ENCODE measurements around the gene PRXL2A. TPM values are rescaled to one million over a fixed set of nuclear protein-coding genes. Genes with fewer than 3 reads are reported as not detected.

The PRXL2A gene
- total RNA-seq, 1 experiment from 2014 or later, result 47.1 TPM

DNA sequence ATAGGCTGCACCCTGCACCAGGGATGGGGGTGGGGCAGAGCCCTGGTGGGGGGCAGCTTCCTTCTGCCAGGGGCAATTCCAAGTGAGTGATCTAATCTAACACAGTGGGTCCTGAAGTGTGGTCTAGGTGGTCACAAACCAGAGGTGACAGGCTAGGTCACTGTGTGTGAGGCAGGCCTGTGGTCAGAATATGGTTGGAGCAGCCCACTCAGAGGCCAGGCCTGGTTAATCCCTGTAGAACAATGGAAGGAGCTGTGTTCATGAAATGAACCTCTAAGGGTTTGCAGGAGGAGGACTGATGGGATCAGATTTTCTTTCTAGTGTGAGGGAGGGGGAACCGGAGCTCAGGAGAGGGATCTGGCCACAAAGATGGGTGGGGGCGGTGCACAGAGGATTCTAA, 35.8 kb downstream of the PRXL2A start:
- no peak overlapping the region for H3K27ac ChIP-seq (ENCODE audit: insufficient read length, low read depth, low read length)
- no peak overlapping the region for H3T11ph ChIP-seq (ENCODE audit: low read length)
- no peaks in the 10 kb centered on the region for H3K79me2 ChIP-seq (ENCODE audit: insufficient read depth, low read length)
- H4K5ac ChIP-seq (ENCODE audit: insufficient read length, low read depth, low read length), result no peak overlapping the region
- Mint-ChIP-seq H3K27me3 (ENCODE audit: low read depth) (peaks cover 14% of the 10 kb centered on the region), H3K9me3 (no peaks in the 10 kb centered on the region), H3K4me3 (no peak overlapping the region), H3K36me3 (ENCODE audit: insufficient read depth in 1 of 3, low read depth in 3 of 3) (no peaks in the 10 kb centered on the region), H3K27ac (no peak overlapping the region), H3K4me1 (peaks cover 14 to 16% of the 10 kb centered on the region in 2 experiments)
- H4K91ac ChIP-seq (ENCODE audit: insufficient read length, low read depth, low read length), result no peak overlapping the region
- H3K18ac ChIP-seq (ENCODE audit: insufficient read length, low read depth, low read length), result no peak overlapping the region
- H4K20me1 ChIP-seq (ENCODE audit: control insufficient read depth, insufficient read depth, insufficient read length), result no peaks in the 10 kb centered on the region
- no peaks in the 10 kb centered on the region for H3K27me3 ChIP-seq (ENCODE audit: insufficient read depth, low read length)
- no peak overlapping the region for H3K56ac ChIP-seq (ENCODE audit: insufficient read length, low read depth, low read length)
- WGBS (ENCODE audit: extremely low coverage, insufficient read length, low lambda C conversion rate), result no CpG with 5 or more reads among the region's 2 CpGs
- H2BK20ac ChIP-seq (ENCODE audit: low read depth, low read length, poor library complexity, severe bottlenecking), result no peak overlapping the region
- H2AFZ ChIP-seq (ENCODE audit: low read length), result no peak overlapping the region
- H3K4me2 ChIP-seq (ENCODE audit: insufficient read depth, insufficient read length, low read length), result no peak overlapping the region
- no peaks in the 10 kb centered on the region for H3K9me3 ChIP-seq (ENCODE audit: control insufficient read depth, low read depth, low read length)
- H3K4ac ChIP-seq (ENCODE audit: low read depth, low read length), result no peak overlapping the region
- no peak overlapping the region for H2BK15ac ChIP-seq (ENCODE audit: low read depth, low read length)
- H3K4me1 ChIP-seq (ENCODE audit: insufficient read depth, low read length), result no peaks in the 10 kb centered on the region
- H2BK120ac ChIP-seq (ENCODE audit: low read depth, low read length, poor library complexity, severe bottlenecking), result no peak overlapping the region
- no peak for DNase-seq
- H4K8ac ChIP-seq (replicated peaks; ENCODE audit: insufficient read length, low read depth, low read length), result no peak overlapping the region
- H3K79me1 ChIP-seq (ENCODE audit: insufficient read depth, low read depth, low read length, poor library complexity, severe bottlenecking), result no peaks in the 10 kb centered on the region
- H3K23ac ChIP-seq (ENCODE audit: insufficient read length, low read depth, low read length), result no peak overlapping the region
- H2AK5ac ChIP-seq (ENCODE audit: insufficient read length, low read length), result no peak overlapping the region
- H3K9ac ChIP-seq (ENCODE audit: extremely low read depth, insufficient read length, low read length), result no peak overlapping the region
- no peak overlapping the region for H2BK5ac ChIP-seq (ENCODE audit: insufficient read length, low read length)
- no peak overlapping the region for H2BK12ac ChIP-seq (ENCODE audit: insufficient read length, low read depth, low read length)
- H3K14ac ChIP-seq (ENCODE audit: insufficient read depth, low read length), result no peak overlapping the region
- no peaks in the 10 kb centered on the region for H3K23me2 ChIP-seq (ENCODE audit: insufficient read length, low read depth, low read length, poor library complexity, severe bottlenecking)
- TF ChIP-seq, protein P1, sequence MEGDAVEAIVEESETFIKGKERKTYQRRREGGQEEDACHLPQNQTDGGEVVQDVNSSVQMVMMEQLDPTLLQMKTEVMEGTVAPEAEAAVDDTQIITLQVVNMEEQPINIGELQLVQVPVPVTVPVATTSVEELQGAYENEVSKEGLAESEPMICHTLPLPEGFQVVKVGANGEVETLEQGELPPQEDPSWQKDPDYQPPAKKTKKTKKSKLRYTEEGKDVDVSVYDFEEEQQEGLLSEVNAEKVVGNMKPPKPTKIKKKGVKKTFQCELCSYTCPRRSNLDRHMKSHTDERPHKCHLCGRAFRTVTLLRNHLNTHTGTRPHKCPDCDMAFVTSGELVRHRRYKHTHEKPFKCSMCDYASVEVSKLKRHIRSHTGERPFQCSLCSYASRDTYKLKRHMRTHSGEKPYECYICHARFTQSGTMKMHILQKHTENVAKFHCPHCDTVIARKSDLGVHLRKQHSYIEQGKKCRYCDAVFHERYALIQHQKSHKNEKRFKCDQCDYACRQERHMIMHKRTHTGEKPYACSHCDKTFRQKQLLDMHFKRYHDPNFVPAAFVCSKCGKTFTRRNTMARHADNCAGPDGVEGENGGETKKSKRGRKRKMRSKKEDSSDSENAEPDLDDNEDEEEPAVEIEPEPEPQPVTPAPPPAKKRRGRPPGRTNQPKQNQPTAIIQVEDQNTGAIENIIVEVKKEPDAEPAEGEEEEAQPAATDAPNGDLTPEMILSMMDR (conservative IDR thresholded peaks at IDR 0.05), result no peak
